Measurements from ENCODE around the gene MYO1A.
"Not testable (repeated sequence)": the region's sequence is repeated elsewhere in the genome, so short reads cannot be mapped to it uniquely, and the experiment has no call there.

Gene MYO1A

DNA sequence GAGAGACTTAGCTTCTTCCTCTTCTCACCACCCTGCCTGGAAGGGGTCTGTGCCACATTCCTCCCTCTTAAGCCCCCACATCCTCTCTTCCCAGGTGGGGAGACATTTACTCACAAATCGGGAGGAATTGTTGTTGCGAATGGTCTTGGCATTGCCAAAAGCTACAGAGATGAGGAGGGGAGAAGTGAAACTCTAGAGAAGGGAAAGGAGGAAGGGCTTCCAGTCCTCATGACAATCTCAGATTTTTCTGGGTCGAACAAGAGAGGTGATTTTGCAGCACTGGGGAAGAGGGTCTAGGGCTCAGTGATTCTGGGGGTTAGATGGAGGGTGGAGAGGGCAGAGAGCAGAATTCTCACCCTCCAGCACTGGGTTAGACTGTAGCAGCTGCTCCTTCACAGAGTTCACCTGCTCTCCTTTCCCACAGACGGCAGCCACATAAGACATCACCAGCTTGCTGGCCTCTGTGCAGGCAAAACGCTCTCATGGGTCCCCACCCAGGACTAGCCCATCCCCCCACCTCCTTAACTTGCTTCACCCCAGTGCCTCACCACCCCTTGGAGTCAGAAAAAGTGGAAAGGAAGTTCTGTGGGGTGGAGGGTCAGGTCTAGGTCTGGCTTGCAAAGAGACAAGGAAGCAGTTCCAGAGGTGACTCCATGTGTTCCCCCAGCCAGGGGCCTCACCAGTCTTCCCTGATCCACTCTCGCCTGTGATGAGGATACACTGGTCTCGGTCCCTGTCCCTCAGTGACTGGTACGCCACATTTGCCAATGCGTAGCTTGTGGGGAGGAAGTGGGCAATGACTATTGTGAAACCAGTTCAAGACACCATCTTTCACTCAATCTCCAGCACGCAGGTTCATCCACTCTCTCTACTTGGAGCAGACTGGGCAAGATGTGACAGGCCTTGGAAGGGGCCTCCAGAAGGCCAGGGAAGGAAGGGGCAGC, 2.7 kb downstream of the MYO1A start:
- DNase-seq (ENCODE audit: low spot score): no peak

DNA sequence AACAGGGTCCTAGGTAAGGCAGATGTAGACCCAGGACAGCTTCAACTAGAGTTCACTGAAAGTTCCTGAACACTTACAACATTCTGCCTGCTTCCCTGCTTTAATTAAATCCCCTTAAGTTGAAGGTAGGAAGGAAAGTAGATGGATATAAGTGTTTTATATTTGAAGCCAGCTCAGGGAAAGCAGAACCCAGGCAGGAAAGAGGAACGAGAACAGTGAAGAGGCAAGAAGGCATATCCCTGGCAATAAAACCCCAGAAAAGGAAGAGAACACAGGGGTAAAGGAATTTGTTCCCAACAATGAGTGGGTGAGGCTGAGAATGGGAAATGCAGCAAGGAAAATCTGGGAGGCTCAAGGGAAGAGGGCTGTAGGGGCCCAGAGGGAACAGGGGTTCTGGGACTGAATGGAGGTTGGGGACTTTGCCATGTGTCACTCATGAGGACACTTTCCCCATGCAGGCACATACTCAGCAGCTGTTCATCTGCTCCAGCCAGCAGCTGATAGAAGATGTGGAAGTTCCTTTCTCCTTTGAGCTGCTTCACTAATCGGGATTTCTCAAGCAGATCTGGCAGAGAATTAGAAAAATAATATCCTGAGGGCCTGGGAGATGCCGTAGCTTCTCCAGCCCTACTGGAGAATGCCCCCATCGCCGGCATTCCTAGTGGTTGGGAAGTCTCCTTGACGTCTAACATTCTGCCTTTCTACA, 3.7 kb downstream of the MYO1A start:
- DNase-seq (ENCODE audit: low spot score): no peak

- DNase-seq (ENCODE audit: low spot score): no peak
Measured at GRCh38 chr12:57044889-57045288, 5.0 kb downstream of the MYO1A start.

DNA sequence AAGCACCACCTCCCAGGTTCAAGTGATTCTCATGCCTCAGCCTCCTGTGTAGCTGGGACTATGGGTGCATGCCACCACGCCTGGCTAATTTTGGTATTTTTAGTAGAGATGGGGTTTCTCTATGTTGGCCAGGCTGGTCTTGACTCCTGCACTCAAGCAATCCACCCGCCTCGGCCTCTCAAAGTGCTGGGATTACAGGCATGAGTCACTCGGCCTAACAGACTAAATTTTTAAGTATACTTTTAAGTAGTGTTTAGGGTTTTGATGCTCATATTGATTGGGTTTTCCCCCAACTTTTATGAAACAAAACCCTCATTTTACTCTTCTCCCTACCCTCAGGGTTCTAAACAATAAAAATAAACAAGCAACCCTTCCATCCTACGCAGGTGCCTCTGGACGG, 5.5 kb downstream of the MYO1A start:
- no peak for DNase-seq (ENCODE audit: low spot score)

GRCh38 chr12:57042695-57043094, 7.2 kb downstream of the MYO1A start:
- no peak for DNase-seq (ENCODE audit: low spot score)

GRCh38 chr12:57040750-57041149, 9.2 kb downstream of the MYO1A start:
- DNase-seq (ENCODE audit: low spot score): no peak

DNA sequence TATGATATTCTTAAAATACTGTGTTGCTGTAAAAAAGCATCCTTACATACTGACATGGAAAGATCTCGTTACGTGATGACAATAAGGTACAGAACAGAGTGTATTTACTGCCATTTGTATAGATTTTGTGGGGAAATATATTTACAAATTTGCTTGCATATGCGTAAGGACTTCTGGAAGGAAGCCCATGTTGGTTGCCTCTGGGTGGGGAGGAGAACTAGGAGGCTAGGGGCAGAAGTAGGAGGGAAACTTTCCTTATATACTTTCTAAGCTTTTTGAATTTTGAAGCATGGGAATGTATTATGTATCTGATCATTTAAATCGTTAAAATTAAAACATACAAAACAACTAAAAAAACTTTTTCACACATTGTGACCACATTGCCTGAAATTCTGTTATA, 9.7 kb downstream of the MYO1A start:
- no peak for DNase-seq (ENCODE audit: low spot score)

DNA sequence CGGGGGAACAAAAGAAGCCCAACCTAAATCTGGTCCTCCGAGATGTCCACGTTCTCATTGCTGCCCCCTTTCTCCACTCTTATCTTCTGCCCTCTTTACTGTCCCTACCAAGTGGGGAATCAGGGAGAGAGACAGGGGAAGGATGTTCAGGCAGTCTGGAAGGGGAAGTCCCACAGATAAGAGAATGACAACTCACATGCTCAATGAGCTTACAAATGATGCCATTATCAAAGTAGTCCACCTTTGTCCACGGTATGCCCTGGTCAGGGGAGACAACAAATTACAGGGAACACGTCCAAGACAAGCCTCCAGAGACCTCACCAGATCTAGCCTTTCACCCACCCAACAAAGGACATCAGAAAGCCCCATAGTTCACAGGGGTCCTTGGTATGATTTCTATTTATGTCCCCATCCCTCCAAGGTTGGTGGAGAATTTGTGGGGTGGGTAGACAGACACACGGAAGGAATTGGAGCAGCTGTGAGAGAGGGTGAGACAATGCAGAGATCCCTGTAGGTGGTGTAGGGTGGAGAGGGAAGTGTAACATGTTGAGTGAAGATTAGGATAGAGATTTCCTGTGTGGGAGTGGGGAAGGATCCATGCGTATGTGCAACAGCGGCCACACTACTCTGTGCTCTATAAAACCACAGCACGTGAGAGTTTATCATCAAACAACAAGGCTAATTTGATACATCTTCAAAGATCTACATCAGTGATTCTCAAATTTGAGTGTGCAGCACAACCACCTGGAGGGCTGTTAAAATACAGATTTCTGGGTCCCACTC, 10.7 kb downstream of the MYO1A start:
- DNase-seq (ENCODE audit: low spot score): no peak

- no peak for DNase-seq (ENCODE audit: low spot score)
Measured at GRCh38 chr12:57037264-57037663, 12.7 kb downstream of the MYO1A start.

GRCh38 chr12:57033431-57033830, 16.5 kb downstream of the MYO1A start:
- DNase-seq (ENCODE audit: low spot score): no peak

DNA sequence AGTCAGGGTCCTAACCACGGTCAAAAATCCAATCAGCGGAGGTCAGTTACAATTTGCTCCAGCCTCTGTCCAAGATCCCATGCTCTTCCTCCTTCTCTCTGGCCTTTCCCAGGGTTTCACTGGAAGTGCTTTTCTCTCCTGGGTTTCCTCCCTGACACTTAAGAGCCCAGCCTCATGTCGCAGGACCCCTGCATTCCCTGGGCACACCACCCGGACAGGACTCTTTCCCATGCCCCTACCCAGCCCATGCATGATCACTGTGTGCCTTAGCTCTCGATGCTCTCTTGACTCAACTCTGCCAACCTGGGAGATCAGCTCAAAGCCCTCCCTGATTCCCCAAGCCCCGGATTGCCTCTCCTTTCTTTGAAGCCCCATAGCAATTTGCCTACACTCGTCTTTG, 18.1 kb downstream of the MYO1A start:
- no peak for DNase-seq (ENCODE audit: low spot score)

DNA sequence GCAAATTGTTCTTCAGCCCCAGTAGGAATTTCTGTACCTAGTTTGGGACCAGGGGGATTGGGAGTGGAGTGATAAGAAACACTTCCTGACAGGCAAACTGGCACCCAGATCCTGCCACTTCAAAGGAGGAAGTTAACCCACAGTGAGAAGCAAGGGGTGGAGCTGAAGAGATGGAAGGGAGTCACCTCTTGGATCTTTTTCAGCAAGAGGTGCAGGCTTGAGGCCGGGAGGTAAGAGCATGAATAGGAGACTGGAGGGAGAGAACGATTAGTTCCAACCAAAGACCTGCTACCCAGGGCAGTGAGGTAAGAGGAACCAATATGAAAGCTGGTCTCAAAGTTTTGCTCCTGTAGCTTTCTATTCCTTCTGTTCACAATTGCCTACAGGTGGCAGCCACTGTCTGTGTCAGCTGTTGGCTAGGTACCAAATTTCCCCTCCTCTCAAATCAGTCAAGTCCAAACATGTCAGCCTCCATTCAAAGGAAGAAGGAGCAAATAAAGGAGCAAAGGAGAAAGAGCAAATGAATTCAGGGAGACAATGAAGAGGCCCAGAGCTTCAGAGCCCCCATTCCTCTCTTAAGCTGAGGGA, 18.7 kb downstream of the MYO1A start:
- no peak for DNase-seq (ENCODE audit: low spot score)

DNA sequence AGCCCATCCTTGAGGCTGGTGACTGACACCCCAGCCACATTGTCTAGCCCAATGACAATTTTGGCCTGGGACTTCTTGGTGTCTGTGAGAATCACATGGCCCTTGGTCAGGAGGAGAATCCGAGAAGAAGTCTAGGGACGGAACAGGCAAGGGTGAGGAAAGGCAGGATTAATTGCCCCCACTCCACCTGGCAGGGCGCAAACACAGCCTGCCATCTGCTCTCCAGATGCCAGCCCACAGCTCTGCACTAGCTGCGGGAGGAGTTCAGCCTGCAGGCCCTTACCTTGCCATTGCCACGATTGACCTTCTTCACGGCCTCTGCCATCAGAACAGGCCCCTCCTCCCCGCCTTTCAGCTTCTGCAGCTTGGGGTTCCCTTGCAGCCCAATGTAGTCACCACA, 20.5 kb downstream of the MYO1A start:
- no peak for DNase-seq (ENCODE audit: low spot score)

- DNase-seq (ENCODE audit: low spot score): no peak
Measured at GRCh38 chr12:57027805-57028153, 22.1 kb downstream of the MYO1A start.

- DNase-seq (ENCODE audit: low spot score): no peak
Measured at GRCh38 chr12:57027011-57027804, 22.7 kb downstream of the MYO1A start.

- DNase-seq (ENCODE audit: low spot score): no peak
Measured at GRCh38 chr12:57025196-57025595, 24.7 kb downstream of the MYO1A start.

GRCh38 chr12:57022324-57022723, 27.6 kb downstream of the MYO1A start:
- DNase-seq (ENCODE audit: low spot score): not testable (repeated sequence)

DNA sequence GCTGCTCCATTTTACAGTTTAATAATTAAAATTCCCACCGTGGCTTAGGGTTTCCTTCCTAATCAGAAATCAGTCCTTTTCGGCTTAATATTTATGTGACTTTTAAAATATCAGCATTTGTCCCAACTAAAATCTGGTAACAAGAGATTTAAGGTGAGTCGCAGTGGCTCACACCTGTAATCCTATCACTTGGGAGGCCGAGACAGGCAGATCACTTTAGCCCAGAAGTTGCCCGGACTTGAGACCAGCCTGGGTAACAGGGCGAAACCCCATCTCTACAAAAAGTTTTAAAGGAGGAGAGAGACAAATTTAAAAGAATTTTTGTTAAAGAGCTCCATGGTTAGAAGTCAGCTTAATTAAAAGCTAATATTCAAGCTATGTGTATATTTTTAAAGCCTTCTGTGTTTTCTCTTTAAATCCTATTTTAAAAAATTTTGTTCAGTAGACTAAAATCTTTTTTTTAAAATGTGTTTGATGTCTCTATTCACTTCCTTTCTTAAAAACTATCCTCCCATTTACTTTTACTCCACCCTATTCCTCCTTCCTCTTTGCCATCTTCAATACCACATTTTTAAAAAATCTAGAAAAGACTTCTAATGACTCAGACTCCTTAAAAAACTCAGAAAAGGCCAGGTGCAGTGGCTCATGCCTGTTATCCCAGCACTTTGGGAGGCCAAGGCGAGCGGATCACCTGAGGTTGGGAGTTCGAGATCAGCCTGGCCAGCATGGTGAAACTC, 29.8 kb downstream of the MYO1A start:
- DNase-seq (ENCODE audit: low spot score): no peak

- no peak for DNase-seq (ENCODE audit: low spot score)
Measured at GRCh38 chr12:57018906-57019305, 31.0 kb downstream of the MYO1A start.

GRCh38 chr12:57018353-57018752, 31.6 kb downstream of the MYO1A start:
- DNase-seq (ENCODE audit: low spot score): not testable (repeated sequence)

GRCh38 chr12:57016348-57016747, 33.6 kb downstream of the MYO1A start, which contains the start of gene TAC3:
TSS of gene TAC3 (minus strand) at chr12:57016529. CDS start at chr12:57015797, 732 bp downstream.
- peak; percentile 78 for DNase-seq (ENCODE audit: low spot score)
